B cell (primary cell): ENCODE measurements around the gene TMPRSS15.

Experiments
- CTCF ChIP-seq: fragments of 200-600 bp; IDR thresholded peaks from one replicate; pipeline ENCODE4 v1.8.0; 2022; ENCODE audit warnings: antibody characterized with exemption, mild to moderate bottlenecking
- EZH2 ChIP-seq: IDR thresholded peaks from 2 replicates; pipeline ENCODE4 v1.6.1; 2012; ENCODE audit warnings: borderline replicate concordance, low read depth, mild to moderate bottlenecking, moderate library complexity, low read length; ENCODE audit not compliant: insufficient read depth, poor library complexity, severe bottlenecking

DNA sequence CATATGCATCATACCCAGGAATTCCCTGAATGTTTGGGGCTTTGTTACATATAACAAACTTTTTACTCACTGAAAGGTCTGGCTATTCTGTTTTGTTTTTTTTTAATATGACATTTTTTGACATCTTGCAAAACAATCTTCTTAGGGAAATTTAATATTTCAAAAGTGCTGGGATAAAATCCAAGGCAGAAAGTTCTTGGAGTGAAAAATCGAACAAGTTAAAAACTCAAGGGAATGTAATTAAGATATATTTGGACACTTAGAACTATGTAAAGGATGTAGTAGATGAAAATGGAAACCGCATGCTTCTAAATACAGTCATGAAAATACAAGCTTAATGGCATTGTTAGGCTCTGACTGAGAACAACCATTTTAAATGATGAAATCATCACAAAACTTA is 150.4 kb downstream of the TMPRSS15 start:
- TF ChIP-seq CTCF (no peak), EZH2 (no peak)
